Activated CD8-positive, alpha-beta memory T cell treated with anti-CD3 and anti-CD28 coated beads, Interleukin-2, amount 10 ng/mL, durations not matched to agents 7 days and 5 days (primary cell): ENCODE data around the gene CEBPG. TPM values are rescaled to one million over a fixed set of nuclear protein-coding genes. Genes with fewer than 3 reads are reported as not detected.

Source experiments
- ATAC-seq: fragments of 150-1000 bp; cut with Tn5 transposase; one replicate; pipeline ENCODE4 v1.10.0; 2021; ENCODE audit warnings: moderate library complexity
- CTCF ChIA-PET: fragments of 350-600 bp; sonication (Branson Sonifier 250); formaldehyde crosslinking; loops from one replicate; lab custom pipeline; 2021; ENCODE audit warnings: antibody characterized with exemption; lab: Charles Lee
- DNase-seq: peaks from one replicate; pipeline ENCODE4 v3.0.0-alpha.2; 2020
- H3K27ac Mint-ChIP-seq: one replicate; pipeline ENCODE4 v1.8.0; 2021; ENCODE audit warnings: mild to moderate bottlenecking, mixed read lengths
- H3K27me3 Mint-ChIP-seq: one replicate; pipeline ENCODE4 v1.8.0; 2021; ENCODE audit warnings: mixed read lengths
- H3K36me3 Mint-ChIP-seq: one replicate; pipeline ENCODE4 v1.8.0; 2021; ENCODE audit warnings: mild to moderate bottlenecking, mixed read lengths
- H3K4me1 Mint-ChIP-seq: one replicate; pipeline ENCODE4 v1.8.0; 2021; ENCODE audit warnings: mixed read lengths
- H3K4me3 Mint-ChIP-seq: one replicate; pipeline ENCODE4 v1.8.0; 2021; ENCODE audit warnings: mild to moderate bottlenecking, moderate library complexity, mixed read lengths
- H3K9me3 Mint-ChIP-seq: one replicate; pipeline ENCODE4 v1.8.0; 2022; ENCODE audit warnings: low read depth, mixed read lengths
- total RNA-seq, 2 experiments: library from RNA; stranded (reverse); gene quantifications; one replicate each; pipeline ENCODE4 v1.2.3, GENCODE V29; 2021

The CEBPG gene
- total RNA-seq, 2 experiments from 2014 or later: 22.2 to 27.1 TPM

DNA sequence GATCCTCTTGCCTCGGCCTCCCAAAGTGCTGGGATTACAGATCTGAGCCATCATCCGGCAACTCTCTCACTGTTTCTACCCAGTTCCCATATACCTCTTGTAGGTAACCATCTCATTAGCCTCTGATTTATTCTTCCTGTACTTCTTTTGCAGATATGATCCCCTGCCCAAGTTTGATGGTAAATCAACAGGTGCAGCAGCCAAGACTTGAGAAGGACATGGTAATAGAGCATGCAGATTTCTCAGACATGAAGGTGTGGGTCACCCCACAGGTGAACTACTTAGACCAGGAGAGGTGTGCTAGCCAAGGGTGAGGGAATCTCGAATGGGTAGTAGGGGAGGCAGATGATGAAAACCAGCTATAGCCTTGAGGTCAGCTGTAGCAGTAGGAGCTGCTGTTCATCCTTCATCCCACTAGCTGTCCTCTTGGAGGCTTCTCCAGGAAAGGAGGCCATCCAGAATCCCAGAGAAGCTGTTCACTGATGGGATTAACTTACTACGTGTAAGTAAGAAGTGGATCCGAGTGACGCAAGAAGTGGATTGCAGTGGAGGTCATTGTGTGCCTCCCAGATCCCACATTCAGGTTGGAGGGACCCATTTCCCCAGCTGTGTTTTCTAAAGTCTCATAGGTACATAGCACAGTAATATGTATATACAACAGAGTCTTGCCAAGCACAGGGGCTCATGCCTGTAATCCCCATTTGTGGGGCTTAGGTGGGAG lies 10.8 kb upstream of the CEBPG start:
- H3K27me3 Mint-ChIP-seq: peaks cover 28% of the 10 kb centered on the region
- no peaks in the 10 kb centered on the region for H3K9me3 Mint-ChIP-seq
- CTCF ChIA-PET: interaction anchor here (1.3 kb wide), 1 partner anchor 44 kb away, joined by 4 read pairs; no protein-coding TSS in a partner anchor
- no peak overlapping the region for H3K27ac Mint-ChIP-seq
- H3K36me3 Mint-ChIP-seq: no peaks in the 10 kb centered on the region
- ATAC-seq (no peak), DNase-seq (no peak)
- H3K4me3 Mint-ChIP-seq: no peak overlapping the region
- H3K4me1 Mint-ChIP-seq: no peaks in the 10 kb centered on the region

DNA sequence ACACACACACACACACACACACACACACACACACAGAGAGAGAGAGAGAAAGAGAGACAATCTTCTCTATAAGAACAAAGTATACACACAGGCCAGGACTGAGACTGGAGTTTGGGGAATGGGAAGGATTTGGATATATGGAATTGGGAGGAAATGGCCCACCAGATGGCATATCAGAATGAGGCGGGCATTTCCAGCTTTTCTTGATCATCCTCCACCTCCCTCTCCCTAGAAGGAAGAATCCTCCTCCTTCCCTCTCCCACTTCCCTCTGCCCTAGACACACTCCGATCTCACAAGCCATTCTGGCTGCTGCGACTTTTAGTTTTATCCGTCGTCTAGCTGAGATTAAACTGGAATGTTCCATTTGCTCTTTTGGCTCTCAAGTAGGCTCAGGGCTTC lies 10.0 kb upstream of the CEBPG start:
- H3K4me3 Mint-ChIP-seq: no peak overlapping the region
- CTCF ChIA-PET: interaction anchor here (1.3 kb wide), 1 partner anchor 43 kb away, joined by 4 read pairs; no protein-coding TSS in a partner anchor
- H3K4me1 Mint-ChIP-seq: no peaks in the 10 kb centered on the region
- H3K9me3 Mint-ChIP-seq: no peaks in the 10 kb centered on the region
- H3K27ac Mint-ChIP-seq: no peak overlapping the region
- no peak for DNase-seq
- H3K27me3 Mint-ChIP-seq: peaks cover 30% of the 10 kb centered on the region
- no peaks in the 10 kb centered on the region for H3K36me3 Mint-ChIP-seq
- ATAC-seq: no peak

DNA sequence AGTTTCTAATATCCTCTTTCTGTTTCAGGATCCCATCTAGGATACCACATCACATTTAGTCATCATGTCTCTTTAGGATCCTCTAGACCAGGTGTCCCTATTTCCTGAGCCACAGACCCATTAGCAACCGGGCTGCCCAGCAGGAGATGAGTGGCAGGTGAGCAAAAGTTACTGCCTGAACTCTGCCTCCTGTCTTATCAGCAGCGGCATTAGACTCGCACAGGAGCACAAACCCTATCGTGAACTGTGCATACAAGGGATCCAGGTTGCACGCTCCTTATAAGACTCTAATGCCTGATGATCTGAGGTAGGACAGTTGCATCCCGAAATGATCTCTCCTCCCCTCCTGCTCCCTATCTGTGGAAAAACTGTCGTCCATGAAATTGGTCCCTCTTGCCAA lies 7.8 kb upstream of the CEBPG start:
- Mint-ChIP-seq H3K27ac (no peak overlapping the region), H3K9me3 (no peaks in the 10 kb centered on the region), H3K36me3 (no peaks in the 10 kb centered on the region), H3K4me3 (no peak overlapping the region), H3K4me1 (no peaks in the 10 kb centered on the region), H3K27me3 (peaks cover 25% of the 10 kb centered on the region)
- CTCF ChIA-PET: no interaction called here
- DNase-seq: no peak
- no peak for ATAC-seq

DNA sequence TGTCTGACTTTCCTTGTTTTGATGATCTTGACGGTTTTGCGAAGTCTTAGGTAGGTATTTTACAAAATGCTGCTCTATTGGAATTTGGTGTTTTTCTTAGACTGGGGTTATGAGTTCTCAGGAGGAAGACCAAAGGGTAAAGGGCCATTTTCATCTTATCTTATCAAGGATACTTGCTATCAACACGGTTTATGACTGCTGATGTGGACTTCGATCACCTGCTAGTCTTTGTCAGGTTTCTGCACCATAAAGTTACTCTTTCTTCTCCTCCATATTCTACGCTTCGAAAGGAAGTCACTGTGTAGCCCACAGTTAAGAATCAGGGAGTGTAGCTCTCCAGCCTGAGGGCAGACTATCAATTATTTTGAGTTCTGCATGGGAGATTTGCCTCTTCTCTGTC lies 7.4 kb upstream of the CEBPG start:
- H3K4me3 Mint-ChIP-seq: no peak overlapping the region
- peaks cover 25% of the 10 kb centered on the region for H3K27me3 Mint-ChIP-seq
- H3K36me3 Mint-ChIP-seq: no peaks in the 10 kb centered on the region
- DNase-seq (no peak), ATAC-seq (no peak)
- no peaks in the 10 kb centered on the region for H3K4me1 Mint-ChIP-seq
- CTCF ChIA-PET: no interaction called here
- H3K27ac Mint-ChIP-seq: no peak overlapping the region
- H3K9me3 Mint-ChIP-seq: no peaks in the 10 kb centered on the region

DNA sequence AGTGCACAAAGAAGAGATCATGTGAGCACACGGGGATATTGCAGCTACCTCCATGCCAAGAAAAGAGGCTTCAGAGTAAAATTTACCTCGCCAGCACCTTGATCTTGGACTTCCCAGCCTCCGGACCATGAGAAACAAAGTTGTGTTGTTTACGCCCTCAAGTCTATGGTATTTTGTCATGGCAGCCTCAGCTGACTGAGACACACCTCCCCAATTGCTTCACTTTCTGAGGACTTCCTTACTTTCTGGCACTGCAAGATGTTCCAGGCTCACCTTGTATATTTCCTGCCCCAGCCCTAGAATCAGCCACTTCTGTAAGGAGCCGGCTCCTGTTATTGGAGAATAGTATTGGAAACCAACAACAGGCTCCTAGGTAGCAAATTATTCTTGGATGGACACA lies 6.6 kb upstream of the CEBPG start:
- Mint-ChIP-seq H3K36me3 (no peaks in the 10 kb centered on the region), H3K4me3 (no peak overlapping the region), H3K4me1 (no peaks in the 10 kb centered on the region), H3K27ac (no peak overlapping the region), H3K27me3 (peaks cover 25% of the 10 kb centered on the region), H3K9me3 (no peaks in the 10 kb centered on the region)
- DNase-seq (no peak), ATAC-seq (no peak)
- CTCF ChIA-PET: no interaction called here

DNA sequence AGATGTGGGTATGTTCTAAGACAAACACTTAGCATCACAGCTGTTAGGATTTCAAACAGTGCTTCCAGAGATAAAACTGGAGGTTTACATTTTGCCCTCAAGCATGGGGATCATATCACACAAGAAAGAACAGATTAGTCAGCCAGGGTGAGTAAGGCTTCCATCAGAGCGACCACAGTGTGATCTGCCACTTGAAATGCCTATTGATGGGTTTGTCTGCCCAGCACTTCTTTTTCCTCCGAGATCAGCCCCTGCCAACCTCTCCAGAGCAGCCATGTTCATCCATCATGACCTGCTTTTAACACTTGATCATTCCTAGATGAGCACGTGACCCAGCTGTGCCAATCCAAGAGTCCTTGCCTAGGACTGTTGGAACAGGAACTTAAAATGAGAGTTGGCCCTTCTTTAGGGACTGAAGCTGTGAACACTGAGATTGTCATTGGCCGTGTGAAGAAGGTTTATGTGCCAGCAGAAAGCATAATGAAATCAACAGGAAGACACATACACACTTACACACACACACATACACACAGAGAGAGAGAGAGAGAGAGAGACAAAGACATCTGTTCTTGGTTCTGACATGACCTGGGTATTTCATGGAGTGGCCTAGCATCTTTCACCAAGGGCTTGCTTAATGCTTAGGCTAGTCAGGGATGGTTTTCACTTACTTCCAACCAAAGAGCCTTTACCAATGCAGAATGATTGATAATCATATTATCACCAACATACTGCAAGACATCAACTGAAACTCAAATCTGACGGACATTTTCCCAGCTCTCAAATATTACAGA lies 5.2 kb upstream of the CEBPG start:
- Mint-ChIP-seq H3K36me3 (no peaks in the 10 kb centered on the region), H3K9me3 (no peaks in the 10 kb centered on the region), H3K27me3 (peaks cover 25% of the 10 kb centered on the region), H3K27ac (no peak overlapping the region), H3K4me3 (no peak overlapping the region), H3K4me1 (peaks cover 7% of the 10 kb centered on the region)
- DNase-seq: no peak
- no peak for ATAC-seq
- CTCF ChIA-PET: no interaction called here

DNA sequence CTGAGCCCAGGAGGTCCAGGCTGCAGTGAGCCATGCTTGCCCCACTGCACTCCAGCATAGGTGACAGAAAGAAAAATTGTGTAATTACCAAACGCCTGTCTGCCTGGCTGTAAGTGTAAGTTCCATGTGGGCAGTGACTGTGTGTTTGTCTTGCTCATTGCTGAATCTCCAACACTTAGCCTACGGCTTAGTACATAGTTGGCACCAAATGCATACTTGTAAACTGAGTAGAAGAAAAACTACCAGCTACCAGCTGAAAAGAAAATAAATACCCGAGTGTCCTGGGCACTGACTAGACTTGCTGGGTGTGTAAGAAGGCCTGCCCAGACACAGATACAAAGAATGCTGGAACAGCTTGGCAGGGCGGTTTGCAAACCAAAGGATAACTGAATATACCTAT lies 2.7 kb upstream of the CEBPG start:
- H3K4me3 Mint-ChIP-seq: no peak overlapping the region
- H3K4me1 Mint-ChIP-seq: peaks cover 22% of the 10 kb centered on the region
- ATAC-seq (no peak), DNase-seq (no peak)
- CTCF ChIA-PET: interaction anchor here (1.1 kb wide), 1 partner anchor 36 kb away, joined by 5 read pairs; no protein-coding TSS in a partner anchor
- H3K9me3 Mint-ChIP-seq: no peaks in the 10 kb centered on the region
- peaks cover 8% of the 10 kb centered on the region for H3K36me3 Mint-ChIP-seq
- H3K27ac Mint-ChIP-seq: no peak overlapping the region
- H3K27me3 Mint-ChIP-seq: peaks cover 20% of the 10 kb centered on the region

DNA sequence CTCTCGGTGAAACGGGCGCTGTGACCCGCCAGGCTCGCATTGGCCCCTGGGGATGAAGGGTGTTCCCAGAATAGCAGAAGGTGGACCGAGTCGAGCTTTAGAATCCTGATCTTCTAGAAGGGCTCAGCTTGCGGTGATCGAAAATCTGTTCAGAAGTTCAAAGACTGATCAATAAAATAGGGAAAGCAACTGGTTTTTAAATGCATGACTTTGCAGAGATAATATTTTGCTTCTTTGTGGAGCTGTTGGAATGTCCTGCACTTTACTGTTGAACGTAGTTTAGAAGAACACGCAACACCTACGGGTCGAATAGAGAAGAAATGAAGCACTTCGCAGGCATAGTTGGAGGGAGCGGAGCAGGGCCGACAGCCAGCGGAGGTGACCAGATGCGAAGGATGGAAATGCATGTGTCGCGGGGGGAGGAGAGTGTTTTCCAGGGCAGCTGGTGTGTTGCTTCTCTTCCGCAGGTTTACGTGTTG lies 766 bp downstream of the CEBPG start:
- DNase-seq: peak; percentile 42
- Mint-ChIP-seq H3K4me3 (peak overlapping the region; percentile 93), H3K27ac (peak overlapping the region; percentile 71), H3K27me3 (no peaks in the 10 kb centered on the region), H3K4me1 (peaks cover 44% of the 10 kb centered on the region), H3K9me3 (no peaks in the 10 kb centered on the region), H3K36me3 (peaks cover 16% of the 10 kb centered on the region)
- no peak for ATAC-seq
- CTCF ChIA-PET: interaction anchor here (0.6 to 2.9 kb wide), 9 partner anchors 8 to 903 kb away, joined by 3 to 9 read pairs (median 4); no protein-coding TSS in a partner anchor

DNA sequence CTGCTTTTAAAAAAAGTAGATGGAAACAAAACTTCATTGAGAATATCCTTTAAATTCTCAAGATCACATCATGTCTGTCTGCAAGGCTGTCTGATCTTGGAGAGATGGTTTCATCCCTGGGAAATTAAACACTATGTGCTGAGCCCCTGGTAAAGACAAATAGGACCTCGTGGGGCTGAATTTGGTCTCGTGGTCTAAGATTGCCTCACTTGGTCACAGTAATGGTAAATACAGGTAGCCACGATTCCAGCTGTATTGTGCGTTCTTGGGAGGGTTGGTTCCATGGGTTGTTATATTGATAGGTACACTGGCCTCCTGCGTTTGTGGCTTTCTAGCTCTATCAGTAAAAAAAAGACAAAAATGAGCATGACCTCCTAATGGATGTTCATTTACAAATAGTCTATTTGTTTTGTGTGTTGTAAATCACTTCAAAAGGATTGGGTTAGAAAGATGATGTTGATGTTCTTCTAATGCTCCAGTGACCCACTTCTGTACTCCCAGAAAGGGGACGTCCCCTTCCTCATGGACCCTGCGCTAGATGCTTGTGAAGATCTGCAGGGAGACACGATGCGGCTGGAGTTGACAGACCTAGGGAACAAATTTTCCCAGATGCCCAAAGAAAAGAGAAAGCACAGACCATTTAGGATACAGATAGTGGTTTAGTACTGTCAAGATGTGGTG lies 1.8 kb downstream of the CEBPG start:
- CTCF ChIA-PET: interaction anchor here (0.8 to 2.9 kb wide), 7 partner anchors 55 to 403 kb away, joined by 3 to 9 read pairs (median 4); no protein-coding TSS in a partner anchor
- peak; percentile 33 for DNase-seq
- H3K36me3 Mint-ChIP-seq: peaks cover 24% of the 10 kb centered on the region
- H3K4me3 Mint-ChIP-seq: peak overlapping the region; percentile 93
- H3K9me3 Mint-ChIP-seq: no peaks in the 10 kb centered on the region
- H3K4me1 Mint-ChIP-seq: peaks cover 44% of the 10 kb centered on the region
- no peak for ATAC-seq
- peak overlapping the region; percentile 38 for H3K27ac Mint-ChIP-seq
- no peaks in the 10 kb centered on the region for H3K27me3 Mint-ChIP-seq

DNA sequence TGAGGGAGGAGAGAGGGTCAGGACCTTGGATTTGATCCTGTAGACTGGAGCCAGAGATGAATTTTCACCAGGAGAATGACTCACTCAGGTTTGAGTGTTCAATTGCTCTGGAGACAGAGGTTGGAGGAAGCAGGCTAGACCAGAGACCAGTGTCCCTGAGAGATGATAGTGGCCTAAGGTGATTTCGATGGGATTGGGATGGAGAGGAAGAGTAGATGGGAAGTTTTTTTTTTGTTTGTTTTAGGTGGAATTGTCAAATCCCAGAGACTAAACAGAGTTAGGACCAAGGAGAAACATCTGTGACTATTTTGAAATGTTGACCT lies 2.3 kb downstream of the CEBPG start:
- ATAC-seq (no peak), DNase-seq (no peak)
- peak overlapping the region; percentile 0 for H3K4me3 Mint-ChIP-seq
- H3K27me3 Mint-ChIP-seq: no peaks in the 10 kb centered on the region
- peaks cover 24% of the 10 kb centered on the region for H3K36me3 Mint-ChIP-seq
- H3K4me1 Mint-ChIP-seq: peaks cover 44% of the 10 kb centered on the region
- no peaks in the 10 kb centered on the region for H3K9me3 Mint-ChIP-seq
- H3K27ac Mint-ChIP-seq: no peak overlapping the region
- CTCF ChIA-PET: interaction anchor here (1.6 kb wide), 1 partner anchor 199 kb away, joined by 4 read pairs; no protein-coding TSS in a partner anchor

DNA sequence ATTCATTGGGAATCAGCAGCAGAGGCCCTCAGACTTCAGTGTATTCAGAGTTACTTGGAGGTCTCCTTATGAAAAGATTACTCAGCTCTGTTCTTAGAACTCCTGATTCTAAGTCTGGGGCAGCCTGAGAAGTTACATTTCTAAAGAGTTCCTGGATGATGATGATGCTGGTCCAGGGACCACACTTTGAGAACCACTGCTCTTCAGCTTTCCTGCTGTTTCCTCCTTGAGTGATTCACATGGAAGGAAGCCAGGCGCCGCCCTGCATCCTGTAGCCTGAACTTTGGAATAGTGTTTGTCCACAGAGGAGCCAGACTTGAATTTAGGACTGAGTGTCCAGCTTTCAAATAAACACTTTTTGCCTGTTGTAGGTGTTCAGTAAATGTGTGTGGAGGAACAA lies 2.9 kb downstream of the CEBPG start:
- Mint-ChIP-seq H3K36me3 (peaks cover 28% of the 10 kb centered on the region), H3K27me3 (no peaks in the 10 kb centered on the region), H3K9me3 (no peaks in the 10 kb centered on the region), H3K4me1 (peaks cover 44% of the 10 kb centered on the region), H3K27ac (no peak overlapping the region), H3K4me3 (no peak overlapping the region)
- CTCF ChIA-PET: interaction anchor here (0.6 to 2.1 kb wide), 3 partner anchors 30 to 1388 kb away, joined by 3 to 5 read pairs (median 3); no protein-coding TSS in a partner anchor
- DNase-seq: peak; percentile 30
- ATAC-seq: no peak

DNA sequence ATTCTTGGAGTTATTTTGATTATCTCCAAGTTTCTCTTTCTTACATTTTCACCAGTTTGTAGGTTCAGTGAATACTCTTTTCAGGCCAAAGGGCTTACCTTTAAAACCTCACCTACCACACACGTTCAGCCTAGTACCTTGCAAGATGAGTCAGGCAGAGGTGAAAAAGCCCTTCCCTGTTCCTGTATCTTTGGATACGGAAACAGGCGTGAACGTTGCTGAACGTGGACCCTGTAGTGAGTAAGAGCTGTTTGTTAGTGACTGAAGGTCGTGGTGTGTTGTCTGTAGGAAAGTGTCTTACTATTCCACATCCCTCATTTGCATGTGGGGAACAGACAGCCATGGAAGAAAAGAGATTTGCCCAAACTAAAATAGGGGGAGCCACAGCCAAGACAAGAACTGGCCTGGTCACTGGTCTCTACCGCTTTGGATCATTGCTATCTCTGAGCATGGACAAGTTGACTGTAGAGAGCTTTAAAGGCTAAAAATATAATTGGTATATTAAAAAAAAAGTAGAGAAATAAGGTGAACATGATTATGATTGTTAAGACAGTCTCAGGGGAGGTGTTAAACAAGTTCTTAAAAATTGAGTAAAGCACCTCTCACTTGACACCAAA lies 3.5 kb downstream of the CEBPG start:
- Mint-ChIP-seq H3K27me3 (no peaks in the 10 kb centered on the region), H3K27ac (no peak overlapping the region), H3K4me3 (no peak overlapping the region), H3K4me1 (peaks cover 44% of the 10 kb centered on the region), H3K9me3 (no peaks in the 10 kb centered on the region), H3K36me3 (peaks cover 28% of the 10 kb centered on the region)
- CTCF ChIA-PET: interaction anchor here (0.6 to 2.1 kb wide), 3 partner anchors 30 to 1388 kb away, joined by 3 to 5 read pairs (median 3); no protein-coding TSS in a partner anchor
- ATAC-seq: no peak
- no peak for DNase-seq
